PC-9 (cell line): ENCODE data around the gene CELSR2. TPM values are rescaled to one million over a fixed set of nuclear protein-coding genes. Genes with fewer than 3 reads are reported as not detected.
A peak's percentile ranks its signal among the peaks of the same experiment; 100 is the strongest.

Source experiments
- BruUV-seq: library from RNA; stranded (reverse); fragments of 400-500 nt; replicated peaks from 2 replicates; lab custom pipeline; 2021; lab: Mats Ljungman, UMichigan
- CTCF ChIA-PET: fragments of 300-600 bp; sonication (Branson Sonifier 250); formaldehyde crosslinking; loops from one replicate; lab custom pipeline; 2022; ENCODE audit warnings: antibody characterized with exemption; lab: Charles Lee
- POLR2A ChIA-PET: fragments of 300-600 bp; sonication (Branson Sonifier 250); formaldehyde crosslinking; loops from one replicate; lab custom pipeline; 2022; ENCODE audit warnings: antibody characterized with exemption; ENCODE audit not compliant: unreplicated experiment; lab: Charles Lee
- DNase-seq, 2 experiments: peaks; one replicate each; pipeline versions ENCODE4 v3.0.0 to v3.0.0-alpha.2; 2015 to 2022; ENCODE audit warnings: mixed read lengths in 1 of 2
- H2AFZ ChIP-seq: fragments of 200-600 bp; sonication (generic); 2 replicates; pipeline ENCODE4 v1.8.1; 2017; ENCODE audit warnings: antibody characterized with exemption
- H3F3A ChIP-seq: fragments of 200-600 bp; sonication (generic); 2 replicates; pipeline ENCODE4 v1.8.1; 2017; ENCODE audit warnings: antibody characterized with exemption, mild to moderate bottlenecking, low read depth; ENCODE audit not compliant: insufficient read depth
- H3K27ac ChIP-seq: fragments of 200-600 bp; sonication (generic); 2 replicates; pipeline ENCODE4 v1.6.1; 2016; ENCODE audit warnings: mixed run types
- H3K27me3 ChIP-seq: fragments of 200-600 bp; sonication (generic); 2 replicates; pipeline ENCODE4 v1.6.1; 2016; ENCODE audit warnings: low read depth, mixed run types; ENCODE audit not compliant: insufficient read depth
- H3K36me3 ChIP-seq: fragments of 200-600 bp; sonication (generic); 2 replicates; pipeline ENCODE4 v1.6.1; 2016; ENCODE audit warnings: low read depth, mixed run types
- H3K4me1 ChIP-seq: fragments of 200-600 bp; sonication (generic); replicated peaks from 2 replicates; pipeline ENCODE4 v1.6.1; 2016; ENCODE audit warnings: mixed run types; ENCODE audit not compliant: insufficient read depth
- H3K4me2 ChIP-seq: fragments of 200-600 bp; sonication (generic); 2 replicates; pipeline ENCODE4 v1.6.1; 2017; ENCODE audit warnings: mixed run types
- H3K4me3 ChIP-seq: fragments of 200-600 bp; sonication (generic); 2 replicates; pipeline ENCODE4 v1.6.1; 2016; ENCODE audit warnings: mixed run types
- H3K79me2 ChIP-seq: fragments of 200-600 bp; sonication (generic); 2 replicates; pipeline ENCODE4 v1.6.1; 2017; ENCODE audit warnings: low read depth, mixed run types
- H3K9me2 ChIP-seq: fragments of 200-600 bp; sonication (generic); 2 replicates; pipeline ENCODE4 v1.8.1; 2017; ENCODE audit warnings: mild to moderate bottlenecking; ENCODE audit not compliant: insufficient read depth
- H3K9me3 ChIP-seq: fragments of 200-600 bp; sonication (generic); 2 replicates; pipeline ENCODE4 v1.8.1; 2016; ENCODE audit warnings: low read depth; ENCODE audit not compliant: insufficient read depth
- H4K20me1 ChIP-seq: fragments of 200-600 bp; sonication (generic); 2 replicates; pipeline ENCODE4 v1.8.1; 2017; ENCODE audit not compliant: insufficient read depth
- EZH2 ChIP-seq: fragments of 200-600 bp; sonication (generic); IDR thresholded peaks from 2 replicates; pipeline ENCODE4 v1.8.0; 2017; ENCODE audit warnings: antibody characterized with exemption, low read depth
- intact Hi-C: fragments of 100-400 bp; cut with micrococcal nuclease; formaldehyde crosslinking; loops from one replicate; pipeline ENCODE4 v1.10.0; 2022; ENCODE audit not compliant: unreplicated experiment
- total RNA-seq: library from RNA; stranded (reverse); gene quantifications from 2 replicates; pipeline ENCODE4 v1.2.3, GENCODE V29; 2021
- TF ChIP-seq, protein P1 (sequence below): fragments of 200-600 bp; sonication (generic); conservative IDR thresholded peaks from 2 replicates; pipeline ENCODE4 v1.6.1; 2017; ENCODE audit warnings: mixed run types, antibody characterized with exemption, mild to moderate bottlenecking, moderate library complexity

The CELSR2 gene
- total RNA-seq, 1 experiment from 2014 or later: 19.5 TPM

DNA sequence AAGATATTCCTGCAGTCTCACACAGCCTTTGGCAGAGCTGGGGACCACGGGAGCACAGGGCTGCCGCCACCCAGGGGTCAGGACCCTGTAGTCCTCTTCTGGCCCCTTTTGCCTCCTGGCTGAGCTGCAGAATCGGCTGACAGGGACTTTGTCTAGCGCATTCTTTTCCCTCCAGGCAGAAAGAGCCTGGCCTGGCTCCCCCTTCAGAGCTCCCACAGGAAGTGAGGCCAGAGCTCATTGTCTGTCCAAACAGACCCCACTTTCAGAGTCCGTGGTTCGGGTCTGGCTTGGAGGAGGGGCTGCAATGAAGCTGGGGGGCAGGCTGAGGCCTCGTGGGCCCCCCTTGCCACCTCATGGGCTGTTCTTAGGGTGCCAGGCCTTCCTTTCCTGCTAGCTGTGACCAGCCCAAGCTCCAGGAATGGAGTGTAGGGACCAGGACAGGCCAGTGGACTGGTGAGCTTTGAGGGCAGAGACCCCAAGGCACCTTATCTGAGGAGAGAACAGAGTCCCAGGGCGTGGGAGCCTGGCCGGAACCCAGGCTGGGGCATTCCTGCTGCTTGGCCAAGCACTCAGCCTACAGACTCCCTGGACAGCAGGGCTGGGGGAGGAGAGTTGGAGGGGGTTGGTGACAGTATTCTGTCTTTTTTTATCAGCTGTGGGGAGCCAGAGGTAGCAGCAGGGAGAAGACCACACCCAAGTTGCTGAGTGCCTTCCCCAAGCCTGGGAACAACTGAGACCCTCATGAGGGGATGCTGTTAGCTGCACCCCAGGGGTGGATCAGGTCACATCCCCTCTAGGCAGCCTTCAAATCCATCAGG, 4.7 kb downstream of the CELSR2 start:
- no peak for TF ChIP-seq EZH2
- TF ChIP-seq, protein P1, sequence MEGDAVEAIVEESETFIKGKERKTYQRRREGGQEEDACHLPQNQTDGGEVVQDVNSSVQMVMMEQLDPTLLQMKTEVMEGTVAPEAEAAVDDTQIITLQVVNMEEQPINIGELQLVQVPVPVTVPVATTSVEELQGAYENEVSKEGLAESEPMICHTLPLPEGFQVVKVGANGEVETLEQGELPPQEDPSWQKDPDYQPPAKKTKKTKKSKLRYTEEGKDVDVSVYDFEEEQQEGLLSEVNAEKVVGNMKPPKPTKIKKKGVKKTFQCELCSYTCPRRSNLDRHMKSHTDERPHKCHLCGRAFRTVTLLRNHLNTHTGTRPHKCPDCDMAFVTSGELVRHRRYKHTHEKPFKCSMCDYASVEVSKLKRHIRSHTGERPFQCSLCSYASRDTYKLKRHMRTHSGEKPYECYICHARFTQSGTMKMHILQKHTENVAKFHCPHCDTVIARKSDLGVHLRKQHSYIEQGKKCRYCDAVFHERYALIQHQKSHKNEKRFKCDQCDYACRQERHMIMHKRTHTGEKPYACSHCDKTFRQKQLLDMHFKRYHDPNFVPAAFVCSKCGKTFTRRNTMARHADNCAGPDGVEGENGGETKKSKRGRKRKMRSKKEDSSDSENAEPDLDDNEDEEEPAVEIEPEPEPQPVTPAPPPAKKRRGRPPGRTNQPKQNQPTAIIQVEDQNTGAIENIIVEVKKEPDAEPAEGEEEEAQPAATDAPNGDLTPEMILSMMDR: no peak
- Histone ChIP-seq H3K9me2 (no peaks in the 10 kb centered on the region), H3K36me3 (no peaks in the 10 kb centered on the region), H3K27me3 (no peaks in the 10 kb centered on the region), H3K9me3 (no peaks in the 10 kb centered on the region), H3K4me3 (no peak overlapping the region), H3K4me2 (peak overlapping the region; percentile 29), H4K20me1 (no peaks in the 10 kb centered on the region), H3F3A (peaks cover 15% of the 10 kb centered on the region), H3K79me2 (no peaks in the 10 kb centered on the region), H3K27ac (no peak overlapping the region), H2AFZ (no peak overlapping the region), H3K4me1 (peaks cover 47% of the 10 kb centered on the region)
- CTCF ChIA-PET: interaction anchor here (0.6 kb wide), 1 partner anchor 560 kb away, joined by 3 read pairs; no protein-coding TSS in a partner anchor
- DNase-seq: no peak
- no TSS peak for BruUV-seq
- intact Hi-C loops: no loop called here
- POLR2A ChIA-PET: interaction anchor here (0.5 to 0.6 kb wide), 2 partner anchors 19 to 35 kb away, joined by 3 read pairs; no protein-coding TSS in a partner anchor

DNA sequence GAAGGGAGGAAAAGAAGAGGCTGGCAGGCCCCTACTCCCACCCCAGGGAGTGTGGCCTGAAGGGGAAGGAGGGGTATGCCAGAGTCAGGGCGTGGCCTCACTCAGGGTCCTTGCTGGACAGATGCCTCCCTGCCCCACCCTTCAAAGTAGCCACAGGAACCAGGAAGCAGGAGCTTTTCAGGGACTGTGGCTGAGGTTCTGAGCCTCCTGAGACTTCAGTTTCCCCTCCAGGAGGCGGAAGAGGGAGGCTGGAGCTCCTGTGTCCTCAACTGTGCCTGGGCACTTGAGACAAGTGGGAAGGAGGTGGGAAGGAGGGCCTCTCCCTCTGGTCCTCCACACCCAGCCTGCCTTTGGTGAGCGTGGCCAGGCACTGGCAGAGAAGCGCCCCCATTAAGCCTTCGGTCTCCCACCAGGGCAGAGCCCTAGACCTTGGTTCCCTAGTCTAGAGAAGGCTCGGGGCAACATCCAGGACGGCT, 5.3 kb downstream of the CELSR2 start:
- peak overlapping the region; percentile 29 for H3K4me2 ChIP-seq
- no peak for TF ChIP-seq EZH2
- TF ChIP-seq, protein P1: no peak
- H3K27me3 ChIP-seq: no peaks in the 10 kb centered on the region
- ChIA-PET CTCF (no interaction called here), POLR2A (interaction anchor here (0.5 kb wide), 1 partner anchor 18 kb away, joined by 3 read pairs; no protein-coding TSS in a partner anchor)
- intact Hi-C loops: no loop called here
- H3F3A ChIP-seq: peaks cover 15% of the 10 kb centered on the region
- H3K79me2 ChIP-seq: no peaks in the 10 kb centered on the region
- BruUV-seq: no TSS peak
- H2AFZ ChIP-seq: no peak overlapping the region
- H3K9me3 ChIP-seq: no peaks in the 10 kb centered on the region
- H3K27ac ChIP-seq: no peak overlapping the region
- H3K9me2 ChIP-seq: no peaks in the 10 kb centered on the region
- DNase-seq: peak in 1 of 2 experiments; percentile 31
- H3K4me1 ChIP-seq: peaks cover 45% of the 10 kb centered on the region
- H4K20me1 ChIP-seq: no peaks in the 10 kb centered on the region
- no peaks in the 10 kb centered on the region for H3K36me3 ChIP-seq
- no peak overlapping the region for H3K4me3 ChIP-seq

DNA sequence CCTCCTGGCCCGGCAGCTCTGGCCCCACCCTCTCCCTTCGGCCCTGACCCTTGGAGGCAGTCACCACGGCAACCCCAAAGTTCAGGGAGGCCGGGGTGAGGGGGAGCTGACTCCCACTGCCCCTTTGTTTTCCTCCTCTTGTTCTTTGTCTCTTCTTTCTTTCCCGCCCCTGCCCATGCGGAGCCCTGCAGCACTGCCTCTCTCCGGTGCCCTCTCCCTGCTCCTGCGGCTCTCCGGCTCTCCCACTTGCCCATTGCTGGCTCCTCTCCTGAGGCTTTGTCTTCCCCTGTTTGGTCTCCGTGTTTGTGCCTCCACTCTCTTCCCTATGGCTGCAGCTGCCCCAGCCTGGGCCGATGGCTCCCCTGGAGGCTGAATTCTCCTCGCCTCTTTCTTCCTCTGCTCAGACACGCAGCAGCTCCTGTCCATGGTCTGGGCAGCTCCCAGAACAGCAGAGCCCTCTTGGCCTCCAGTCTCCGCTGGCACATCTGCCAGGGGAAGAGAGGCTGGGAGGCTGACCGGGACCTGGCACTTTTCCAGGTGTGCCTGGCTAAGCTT, 5.8 kb downstream of the CELSR2 start:
- no TSS peak for BruUV-seq
- Histone ChIP-seq H3K27ac (no peak overlapping the region), H3K36me3 (no peaks in the 10 kb centered on the region), H3K4me3 (no peak overlapping the region), H3K27me3 (no peaks in the 10 kb centered on the region), H4K20me1 (no peaks in the 10 kb centered on the region), H3K4me1 (peaks cover 42% of the 10 kb centered on the region), H2AFZ (no peak overlapping the region), H3K9me3 (no peaks in the 10 kb centered on the region), H3K9me2 (no peaks in the 10 kb centered on the region), H3F3A (peaks cover 15% of the 10 kb centered on the region), H3K79me2 (no peaks in the 10 kb centered on the region), H3K4me2 (0 out of 2 replicates have a peak overlapping the region, but pooled peaks have one; percentile 29)
- intact Hi-C loops: no loop called here
- ChIA-PET CTCF (no interaction called here), POLR2A (no interaction called here)
- DNase-seq: no peak
- TF ChIP-seq EZH2: no peak
- TF ChIP-seq, protein P1: no peak
